Peyer's patch (tissue), 4 donors: ENCODE results near the gene RBM17. TPM values are rescaled to one million over a fixed set of nuclear protein-coding genes. Genes with fewer than 3 reads are reported as not detected.

Experiments used
- DNase-seq, 3 donors: peaks; one replicate each; pipeline ENCODE4 v3.0.0-alpha.2; 2017 to 2019
- H3K27ac ChIP-seq, 4 donors: fragments of 200-600 bp; sonication (generic); one replicate each; pipeline ENCODE4 v1.5.1; 2016 to 2019
- H3K27me3 ChIP-seq, 2 donors: fragments of 200-600 bp; sonication (generic); one replicate each; pipeline ENCODE4 v1.5.1; 2019
- H3K36me3 ChIP-seq, 3 donors: fragments of 200-600 bp; sonication (generic); one replicate each; pipeline ENCODE4 v1.5.1; 2016 to 2019
- H3K4me1 ChIP-seq, 4 donors: fragments of 200-600 bp; sonication (generic); one replicate each; pipeline ENCODE4 v1.5.1; 2016 to 2019
- H3K4me3 ChIP-seq, 4 donors: fragments of 200-600 bp; sonication (generic); 1 replicate in 3 of 4; 2 replicates in 1 of 4; pipeline ENCODE4 v1.5.1; 2016 to 2019; ENCODE audit warnings: mild to moderate bottlenecking in 1 of 4
- H3K9me3 ChIP-seq, 4 donors: fragments of 200-600 bp; sonication (generic); one replicate each; pipeline ENCODE4 v1.5.1; 2016 to 2019; ENCODE audit warnings: mild to moderate bottlenecking in 1 of 4
- POLR2A ChIP-seq, 2 donors: fragments of 450-650 bp; IDR thresholded peaks; one replicate each; pipeline ENCODE4 v1.5.1; 2017; ENCODE audit warnings: antibody characterized with exemption in 2 of 2, mild to moderate bottlenecking in 2 of 2, moderate library complexity in 2 of 2
- total RNA-seq, 4 donors: library from RNA; depleted of rRNA; stranded (reverse); fragments of >200 nt; gene quantifications; one replicate each; pipeline ENCODE4 v1.1.0, GENCODE V29; 2016
- TF ChIP-seq, protein P1 (sequence below), 6 experiments: fragments of 450-650 bp in 4 of 6; fragments of 200-600 bp in 2 of 6; sonication (generic) in 1 of 6; IDR thresholded peaks; one replicate each; pipeline ENCODE4 v1.5.1; 2017 to 2019; ENCODE audit warnings: antibody characterized with exemption in 6 of 6, mild to moderate bottlenecking in 3 of 6, moderate library complexity in 1 of 6

RBM17 gene
- total RNA-seq, 4 donors from 2014 or later = 66.4 to 166 (median 101) TPM

DNA sequence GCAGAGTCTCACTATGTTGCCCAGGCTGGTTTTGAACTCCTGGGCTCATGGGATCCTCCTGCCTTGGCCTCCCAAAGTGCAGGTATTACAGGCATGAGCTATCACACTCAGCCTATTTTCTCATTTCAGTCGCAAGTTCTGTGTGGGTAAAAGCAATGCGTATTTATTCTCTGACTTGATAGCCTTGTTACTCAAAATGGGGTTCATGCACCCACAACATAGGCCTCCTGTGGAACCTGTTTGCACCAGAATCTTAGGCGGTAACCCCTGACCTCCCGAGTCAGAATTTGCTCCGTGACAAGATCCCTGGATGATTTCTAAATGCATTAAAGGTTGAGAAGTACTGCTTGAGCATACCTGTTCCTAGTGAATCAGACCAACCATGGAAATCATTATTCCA is 34.0 kb upstream of the RBM17 start:
- no peaks in the 10 kb centered on the region for H3K36me3 ChIP-seq
- no peak overlapping the region for H3K4me3 ChIP-seq
- peak overlapping the region in 2 of 4 donors; percentile 58 to 87 for H3K27ac ChIP-seq
- H3K4me1 ChIP-seq = peaks cover 7 to 25% (median 17%) of the 10 kb centered on the region in 4 donors
- no peaks in the 10 kb centered on the region for H3K27me3 ChIP-seq
- no peaks in the 10 kb centered on the region for H3K9me3 ChIP-seq
- TF ChIP-seq, protein P1, sequence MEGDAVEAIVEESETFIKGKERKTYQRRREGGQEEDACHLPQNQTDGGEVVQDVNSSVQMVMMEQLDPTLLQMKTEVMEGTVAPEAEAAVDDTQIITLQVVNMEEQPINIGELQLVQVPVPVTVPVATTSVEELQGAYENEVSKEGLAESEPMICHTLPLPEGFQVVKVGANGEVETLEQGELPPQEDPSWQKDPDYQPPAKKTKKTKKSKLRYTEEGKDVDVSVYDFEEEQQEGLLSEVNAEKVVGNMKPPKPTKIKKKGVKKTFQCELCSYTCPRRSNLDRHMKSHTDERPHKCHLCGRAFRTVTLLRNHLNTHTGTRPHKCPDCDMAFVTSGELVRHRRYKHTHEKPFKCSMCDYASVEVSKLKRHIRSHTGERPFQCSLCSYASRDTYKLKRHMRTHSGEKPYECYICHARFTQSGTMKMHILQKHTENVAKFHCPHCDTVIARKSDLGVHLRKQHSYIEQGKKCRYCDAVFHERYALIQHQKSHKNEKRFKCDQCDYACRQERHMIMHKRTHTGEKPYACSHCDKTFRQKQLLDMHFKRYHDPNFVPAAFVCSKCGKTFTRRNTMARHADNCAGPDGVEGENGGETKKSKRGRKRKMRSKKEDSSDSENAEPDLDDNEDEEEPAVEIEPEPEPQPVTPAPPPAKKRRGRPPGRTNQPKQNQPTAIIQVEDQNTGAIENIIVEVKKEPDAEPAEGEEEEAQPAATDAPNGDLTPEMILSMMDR (IDR thresholded peaks at IDR 0.05) = no peak
- no peak for TF ChIP-seq POLR2A (IDR thresholded peaks at IDR 0.05)
- peak in 2 of 3 donors; percentile 14 to 39 for DNase-seq

DNA sequence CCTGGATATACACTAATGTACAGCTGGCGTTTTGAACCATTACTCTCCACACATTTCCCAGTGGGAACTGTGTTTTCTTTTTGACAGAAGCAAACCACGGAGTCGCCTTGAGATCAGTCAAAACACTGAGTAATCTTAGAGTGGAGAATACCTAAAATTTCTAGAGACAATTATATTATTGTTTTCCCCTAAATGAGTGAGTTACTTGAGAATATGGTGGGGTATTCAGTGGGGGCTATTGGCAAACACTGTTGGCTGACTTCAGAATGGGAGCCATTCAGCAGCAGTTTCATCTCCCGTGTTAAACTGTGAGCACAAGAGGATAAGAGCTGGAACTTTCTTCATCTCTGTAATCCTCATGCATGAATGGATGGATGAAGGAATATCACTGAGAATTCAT is 32.9 kb upstream of the RBM17 start:
- no peak for DNase-seq
- H3K27me3 ChIP-seq = no peaks in the 10 kb centered on the region
- peaks cover 7 to 25% (median 17%) of the 10 kb centered on the region in 4 donors for H3K4me1 ChIP-seq

DNA sequence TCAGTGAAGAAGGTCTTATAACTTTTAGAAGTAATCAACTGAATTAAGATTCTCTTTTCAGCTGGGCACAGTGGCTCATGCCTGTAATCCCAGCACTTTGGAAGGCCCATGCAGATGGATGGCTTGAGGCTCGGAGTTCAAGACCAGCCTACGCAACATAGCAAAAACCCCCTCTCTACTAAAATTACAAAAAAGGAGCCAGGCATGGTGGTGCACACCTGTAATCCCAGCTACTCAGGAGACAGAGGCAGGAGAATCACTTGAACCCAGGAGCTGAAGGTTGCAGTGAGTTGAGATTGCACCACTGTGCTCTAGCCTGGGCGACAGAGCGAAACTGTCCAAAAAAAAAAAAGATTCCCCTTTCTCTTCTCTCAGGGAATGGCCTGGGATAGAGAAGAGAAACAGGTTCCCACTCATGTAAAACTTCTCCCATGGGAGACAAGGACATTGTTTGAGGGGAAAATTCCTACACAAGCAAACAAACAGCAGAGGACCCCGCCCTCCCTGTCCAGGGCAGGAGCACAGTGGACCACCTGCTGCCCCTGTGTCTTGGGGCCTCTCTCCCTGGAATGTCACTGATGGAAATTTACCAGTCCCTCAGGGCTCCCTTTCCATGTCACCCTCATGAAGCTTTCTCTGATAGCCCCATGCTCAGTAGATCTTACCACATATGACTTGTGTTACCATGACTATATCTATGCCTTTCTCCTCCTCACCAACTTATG is 32.3 kb upstream of the RBM17 start:
- peak in 2 of 3 donors; percentile 12 to 42 for DNase-seq
- no peaks in the 10 kb centered on the region for H3K9me3 ChIP-seq
- H3K36me3 ChIP-seq = no peaks in the 10 kb centered on the region
- TF ChIP-seq, protein P1 (IDR thresholded peaks at IDR 0.05) = no peak
- no peak for TF ChIP-seq POLR2A (IDR thresholded peaks at IDR 0.05)
- H3K27ac ChIP-seq = peak overlapping the region in 1 of 4 donors; percentile 11
- peaks cover 7 to 22% (median 16%) of the 10 kb centered on the region in 4 donors for H3K4me1 ChIP-seq
- H3K4me3 ChIP-seq = no peak overlapping the region
- H3K27me3 ChIP-seq = no peaks in the 10 kb centered on the region

More for the DNA sequence above, 32.9 kb upstream of the RBM17 start:
- no peaks in the 10 kb centered on the region for H3K36me3 ChIP-seq
- no peak overlapping the region for H3K4me3 ChIP-seq
- H3K9me3 ChIP-seq = no peaks in the 10 kb centered on the region
- H3K27ac ChIP-seq = no peak overlapping the region
- TF ChIP-seq POLR2A (IDR thresholded peaks at IDR 0.05) = no peak
- TF ChIP-seq, protein P1 (IDR thresholded peaks at IDR 0.05) = no peak

- Histone ChIP-seq H3K4me3 (no peak overlapping the region), H3K9me3 (no peaks in the 10 kb centered on the region), H3K27ac (no peak overlapping the region), H3K36me3 (no peaks in the 10 kb centered on the region), H3K4me1 (peaks cover 3 to 9% (median 5%) of the 10 kb centered on the region in 4 donors), H3K27me3 (no peaks in the 10 kb centered on the region)
- TF ChIP-seq POLR2A (IDR thresholded peaks at IDR 0.05) = no peak
- TF ChIP-seq, protein P1 (IDR thresholded peaks at IDR 0.05) = no peak
- DNase-seq = peak in 2 of 3 donors; percentile 11 to 12
Observed at GRCh38 chr10:6058682-6059475, 30.0 kb upstream of the RBM17 start.

DNA sequence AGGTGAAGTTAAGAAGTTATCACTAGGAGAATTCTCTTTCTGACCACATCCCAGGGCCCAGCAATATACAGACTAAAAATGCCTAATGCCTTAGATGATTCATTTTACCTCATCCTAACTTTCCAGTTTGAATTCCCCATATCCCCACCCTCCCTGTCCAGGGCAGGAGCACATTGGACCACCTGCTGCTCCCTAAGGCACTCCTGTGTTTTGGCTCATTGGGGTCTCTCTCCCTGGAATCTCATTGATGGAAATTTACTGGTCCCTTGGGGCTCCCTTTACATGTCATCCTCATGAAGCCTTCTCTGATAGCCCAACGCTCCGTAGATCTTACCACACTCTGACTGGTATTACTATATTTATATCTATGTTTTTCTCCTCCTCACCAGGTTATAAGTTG is 29.3 kb upstream of the RBM17 start:
- peak in 1 of 3 donors; percentile 6 for DNase-seq
- H3K27me3 ChIP-seq = no peaks in the 10 kb centered on the region
- no peak for TF ChIP-seq POLR2A (IDR thresholded peaks at IDR 0.05)
- TF ChIP-seq, protein P1 (IDR thresholded peaks at IDR 0.05) = no peak
- H3K4me1 ChIP-seq = peaks cover 0 to 7% (median 1%) of the 10 kb centered on the region in 4 donors
- no peak overlapping the region for H3K27ac ChIP-seq
- no peaks in the 10 kb centered on the region for H3K9me3 ChIP-seq
- H3K4me3 ChIP-seq = no peak overlapping the region
- no peaks in the 10 kb centered on the region for H3K36me3 ChIP-seq
